ENCODE data around the gene MORN1.

DNA sequence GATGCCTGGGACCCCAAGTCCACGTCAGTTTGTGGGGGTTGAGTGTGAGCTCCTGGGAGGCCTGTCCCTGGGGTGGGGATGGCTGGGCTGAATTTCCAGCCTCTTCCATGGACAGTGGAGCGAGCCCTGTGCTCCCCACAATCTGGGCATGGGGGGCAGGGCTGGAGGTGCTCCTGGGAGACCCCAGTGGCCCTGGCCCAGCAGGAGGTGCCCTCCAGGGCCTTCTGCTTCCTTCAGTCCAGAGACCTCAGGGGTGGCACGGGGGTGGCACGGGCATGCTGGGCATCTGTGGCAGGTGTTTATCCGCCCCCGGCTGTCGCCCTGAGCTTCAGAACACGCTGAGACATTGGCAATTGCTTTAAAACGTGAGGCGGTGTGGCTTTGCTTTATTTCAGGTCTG lies 40.9 kb downstream of the MORN1 start:
- TF ChIP-seq, protein P1, sequence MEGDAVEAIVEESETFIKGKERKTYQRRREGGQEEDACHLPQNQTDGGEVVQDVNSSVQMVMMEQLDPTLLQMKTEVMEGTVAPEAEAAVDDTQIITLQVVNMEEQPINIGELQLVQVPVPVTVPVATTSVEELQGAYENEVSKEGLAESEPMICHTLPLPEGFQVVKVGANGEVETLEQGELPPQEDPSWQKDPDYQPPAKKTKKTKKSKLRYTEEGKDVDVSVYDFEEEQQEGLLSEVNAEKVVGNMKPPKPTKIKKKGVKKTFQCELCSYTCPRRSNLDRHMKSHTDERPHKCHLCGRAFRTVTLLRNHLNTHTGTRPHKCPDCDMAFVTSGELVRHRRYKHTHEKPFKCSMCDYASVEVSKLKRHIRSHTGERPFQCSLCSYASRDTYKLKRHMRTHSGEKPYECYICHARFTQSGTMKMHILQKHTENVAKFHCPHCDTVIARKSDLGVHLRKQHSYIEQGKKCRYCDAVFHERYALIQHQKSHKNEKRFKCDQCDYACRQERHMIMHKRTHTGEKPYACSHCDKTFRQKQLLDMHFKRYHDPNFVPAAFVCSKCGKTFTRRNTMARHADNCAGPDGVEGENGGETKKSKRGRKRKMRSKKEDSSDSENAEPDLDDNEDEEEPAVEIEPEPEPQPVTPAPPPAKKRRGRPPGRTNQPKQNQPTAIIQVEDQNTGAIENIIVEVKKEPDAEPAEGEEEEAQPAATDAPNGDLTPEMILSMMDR (IDR thresholded peaks at IDR 0.05; ENCODE audit: insufficient read depth, low read length, poor library complexity, severe bottlenecking) = no peak
- TF ChIP-seq EZH2phosphoT487 (conservative IDR thresholded peaks at IDR 0.05; ENCODE audit: low read length) = no peak
